ENCODE measurements around the gene SLC2A6.

Gene SLC2A6

GRCh38 chr9:133430244-133430643 lies 48.7 kb downstream of the SLC2A6 start:
- DNase-seq, result no peak

- DNase-seq, result no peak
Measured at GRCh38 chr9:133429641-133430161, 49.2 kb downstream of the SLC2A6 start.

- DNase-seq, result no peak
Measured at GRCh38 chr9:133429214-133429613, 49.7 kb downstream of the SLC2A6 start.

- DNase-seq, result no peak
Measured at GRCh38 chr9:133428617-133429101, 50.2 kb downstream of the SLC2A6 start.

- DNase-seq, result no peak
Measured at GRCh38 chr9:133427658-133428348, 51.1 kb downstream of the SLC2A6 start.

- DNase-seq, result no peak
Measured at GRCh38 chr9:133426011-133426410, 52.9 kb downstream of the SLC2A6 start.

GRCh38 chr9:133425049-133425632 lies 53.8 kb downstream of the SLC2A6 start:
- DNase-seq, result no peak

- no peak for DNase-seq
Measured at GRCh38 chr9:133424187-133424586, 54.7 kb downstream of the SLC2A6 start.

- DNase-seq, result no peak
Measured at GRCh38 chr9:133423216-133423615, 55.7 kb downstream of the SLC2A6 start.

- DNase-seq, result no peak
Measured at GRCh38 chr9:133421615-133422542, 57.0 kb downstream of the SLC2A6 start, which contains the start of gene ADAMTS13. TSS of gene ADAMTS13 (plus strand) at chr9:133422367. CDS start at chr9:133422444, 77 bp downstream.

All from NCI-H1105 (cell line).